ENCODE results near the gene RABGAP1L. TPM values are rescaled to one million over a fixed set of nuclear protein-coding genes. Genes with fewer than 3 reads are reported as not detected.

The RABGAP1L gene
- total and polyA plus RNA-seq, 2 of the 8 experiments (the other 6 are each of a cell fraction or from before 2014, with no cell fraction given) = 33.3 to 156 TPM

- TF ChIP-seq GTF2F1 (IDR thresholded peaks at IDR 0.05; ENCODE audit: borderline replicate concordance, low read depth, low read length) = 0 out of 2 replicates have a peak, but pooled peaks have one; percentile 29
- no peak for TF ChIP-seq SP1 (IDR thresholded peaks at IDR 0.05; ENCODE audit: low read depth, low read length)
- 0 out of 2 replicates have a peak, but pooled peaks have one; percentile 55 for TF ChIP-seq JUND (IDR thresholded peaks at IDR 0.05; ENCODE audit: low read length)
- peak; percentile 68 for TF ChIP-seq BRCA1 (IDR thresholded peaks at IDR 0.05; ENCODE audit: low read depth, low read length)
- peak; percentile 74 for TF ChIP-seq SRF (IDR thresholded peaks at IDR 0.05; ENCODE audit: low read depth, low read length)
- no peak; a peak in 1 of 4 replicates for TF ChIP-seq CTCF (IDR thresholded peaks at IDR 0.05; ENCODE audit: control extremely low read depth in 1 of 3, insufficient read depth in 1 of 3, low read depth in 1 of 3, low read length in 3 of 3)
- TF ChIP-seq CBX8 (IDR thresholded peaks at IDR 0.05; ENCODE audit: borderline replicate concordance, low read depth, low read length) = no peak
- TF ChIP-seq NRF1 (IDR thresholded peaks at IDR 0.05; ENCODE audit: low read depth, low read length) = peak; percentile 91
- peak; percentile 81 for TF ChIP-seq ATF3 (IDR thresholded peaks at IDR 0.05; ENCODE audit: insufficient read depth, low read depth, low read length)
- no peak for TF ChIP-seq FOSL1 (IDR thresholded peaks at IDR 0.05; ENCODE audit: insufficient read depth, low read depth, low read length)
- peak; percentile 99 for TF ChIP-seq ASH2L (IDR thresholded peaks at IDR 0.05; ENCODE audit: low read length)
- TF ChIP-seq KDM1A (IDR thresholded peaks at IDR 0.05; ENCODE audit: borderline replicate concordance, low read length) = no peak
- peak; percentile 93 for TF ChIP-seq POLR2AphosphoS5 (IDR thresholded peaks at IDR 0.05; ENCODE audit: low read depth, low read length)
- no peak; the same call in 1 of the 2 replicates for TF ChIP-seq RBBP5 (IDR thresholded peaks at IDR 0.05; ENCODE audit: borderline replicate concordance, low read depth, low read length)
- 0 out of 2 replicates have a peak, but pooled peaks have one; percentile 53 for TF ChIP-seq KDM5A (IDR thresholded peaks at IDR 0.05; ENCODE audit: low read length)
- no peak for TF ChIP-seq RXRA (IDR thresholded peaks at IDR 0.05; ENCODE audit: insufficient read depth, low read depth, low read length)
- peak; percentile 51 for TF ChIP-seq TAF7 (optimal IDR thresholded peaks at IDR 0.05; ENCODE audit: borderline replicate concordance, low read depth, low read length)
- TF ChIP-seq GABPA (IDR thresholded peaks at IDR 0.05; ENCODE audit: borderline replicate concordance, insufficient read depth, low read length) = peak; percentile 88; the same call in 1 of the 2 replicates
- TF ChIP-seq JUN (IDR thresholded peaks at IDR 0.05; ENCODE audit: low read depth, low read length) = no peak
- TF ChIP-seq SP2 (IDR thresholded peaks at IDR 0.05; ENCODE audit: low read length) = peak; percentile 97
- TF ChIP-seq MAX (IDR thresholded peaks at IDR 0.05) = peak; percentile 71
Measured at GRCh38 chr1:174999216-174999935, 840.1 kb downstream of the RABGAP1L start (continued).

Data from H1 (cell line).